WI38 (cell line): ENCODE measurements around the gene PDE4DIP.
"Not testable (repeated sequence)": the region's sequence is repeated elsewhere in the genome, so short reads cannot be mapped to it uniquely, and the experiment has no call there.

Source experiments
- H3K4me3 ChIP-seq: 2 replicates; pipeline ENCODE4 v1.5.1; 2011; ENCODE audit warnings: low read depth, mild to moderate bottlenecking, control low read depth, low read length

The PDE4DIP gene

GRCh38 chr1:148844220-148844619, at the start of gene PDE4DIP:
Gene PDE4DIP, plus strand, starts transcription at chr1:148844428. Its CDS starts 347 bp downstream, at chr1:148844775.
- 0 out of 2 replicates have a peak within 1 kb of the TSS, but pooled peaks have one; percentile 27 for H3K4me3 ChIP-seq

- H3K4me3 ChIP-seq = not testable (repeated sequence)
Measured at GRCh38 chr1:148808268-148808928, 35.8 kb upstream of the PDE4DIP start.

DNA sequence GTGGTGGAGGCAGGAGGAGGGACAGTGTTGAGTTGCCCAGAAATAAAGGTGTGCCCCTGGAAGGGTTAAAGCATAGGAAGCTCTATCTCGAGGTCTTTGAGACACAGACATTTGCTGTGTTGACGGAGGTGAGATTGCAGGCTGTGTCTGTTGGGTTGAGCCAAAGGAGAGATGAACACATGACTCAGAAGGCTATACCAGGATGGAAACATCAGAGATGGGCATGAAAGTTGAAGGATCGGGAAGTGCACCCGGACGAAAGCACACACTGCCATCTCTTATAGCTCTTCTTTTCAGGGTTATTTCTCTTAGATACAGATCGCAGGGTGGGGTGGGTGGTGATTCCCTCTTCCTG, 35.3 kb upstream of the PDE4DIP start:
- H3K4me3 ChIP-seq = not testable (repeated sequence)

DNA sequence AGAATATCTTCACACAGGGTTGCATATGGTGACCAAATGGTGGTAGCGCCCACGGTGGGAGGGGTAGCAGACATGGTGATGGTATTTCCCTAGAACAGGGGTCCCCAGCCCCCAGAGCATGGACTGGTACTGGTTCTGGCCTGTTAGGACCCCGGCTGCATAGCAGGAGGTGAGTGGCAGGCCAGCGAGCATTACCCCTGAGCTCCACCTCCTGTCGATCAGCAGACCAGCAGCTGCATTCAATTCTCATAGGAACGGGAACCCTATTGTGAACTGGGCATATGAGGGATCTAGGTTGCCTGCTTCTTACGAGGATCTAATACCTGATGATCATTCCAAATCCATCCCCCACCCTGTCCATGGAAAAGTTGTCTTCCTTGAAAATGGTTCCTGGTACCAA, 22.0 kb upstream of the PDE4DIP start:
- not testable (repeated sequence) for H3K4me3 ChIP-seq

DNA sequence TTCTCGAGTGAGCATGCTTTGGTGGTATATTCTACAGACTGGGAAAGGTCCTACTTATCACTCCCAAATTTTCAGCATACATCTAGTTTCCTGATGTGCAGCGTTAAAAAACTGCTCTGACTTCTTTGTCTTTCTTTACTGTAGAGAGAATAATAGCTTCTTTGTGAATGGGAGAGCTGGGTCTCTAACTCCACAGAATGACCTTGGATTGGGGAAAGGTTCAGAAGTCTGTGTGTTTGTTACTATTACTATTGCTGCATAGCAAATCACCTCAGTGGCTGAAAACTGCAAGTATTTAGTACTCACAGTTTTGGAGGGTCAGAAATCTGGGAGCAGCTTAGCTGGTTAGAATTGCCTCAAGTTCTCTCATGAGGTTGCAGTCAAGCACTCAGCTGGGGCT, 20.4 kb upstream of the PDE4DIP start:
- not testable (repeated sequence) for H3K4me3 ChIP-seq

DNA sequence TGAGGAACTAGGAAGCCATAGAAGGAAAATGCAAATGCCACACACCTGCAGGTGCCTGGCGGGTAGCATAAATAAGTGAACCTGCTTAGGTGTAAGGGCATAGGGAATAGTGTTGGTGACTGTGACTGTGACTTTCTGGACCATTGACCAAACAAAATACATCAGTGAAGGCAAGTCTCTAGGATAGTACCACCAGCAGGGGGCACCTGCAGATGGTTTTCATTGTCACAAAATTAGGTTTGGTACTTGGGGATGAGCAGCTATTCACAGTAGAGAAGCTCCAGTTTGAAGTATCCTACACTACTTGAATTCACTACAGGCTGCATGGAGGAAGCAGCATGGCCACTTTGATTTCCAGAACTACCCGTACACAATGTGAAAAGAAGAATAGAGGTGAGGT, 19.2 kb upstream of the PDE4DIP start:
- H3K4me3 ChIP-seq = not testable (repeated sequence)

DNA sequence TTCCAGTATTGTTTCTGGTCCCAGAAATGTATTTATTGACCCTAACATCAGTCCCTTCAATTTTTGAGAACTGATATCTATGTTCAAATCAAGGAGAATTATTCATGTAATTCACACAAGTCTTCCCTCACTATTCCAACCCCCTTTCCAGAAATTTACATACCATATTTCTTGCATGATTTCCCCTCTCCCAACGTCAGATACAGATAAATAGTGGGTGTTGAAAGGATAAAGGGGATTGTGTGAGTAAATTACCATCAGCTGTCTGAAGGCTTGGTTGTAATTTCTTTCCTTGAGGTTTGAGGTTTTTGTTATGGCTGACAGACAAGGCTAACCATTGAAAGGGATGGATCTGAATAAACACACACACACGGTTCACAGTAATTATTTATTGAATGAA, 15.7 kb upstream of the PDE4DIP start:
- not testable (repeated sequence) for H3K4me3 ChIP-seq

DNA sequence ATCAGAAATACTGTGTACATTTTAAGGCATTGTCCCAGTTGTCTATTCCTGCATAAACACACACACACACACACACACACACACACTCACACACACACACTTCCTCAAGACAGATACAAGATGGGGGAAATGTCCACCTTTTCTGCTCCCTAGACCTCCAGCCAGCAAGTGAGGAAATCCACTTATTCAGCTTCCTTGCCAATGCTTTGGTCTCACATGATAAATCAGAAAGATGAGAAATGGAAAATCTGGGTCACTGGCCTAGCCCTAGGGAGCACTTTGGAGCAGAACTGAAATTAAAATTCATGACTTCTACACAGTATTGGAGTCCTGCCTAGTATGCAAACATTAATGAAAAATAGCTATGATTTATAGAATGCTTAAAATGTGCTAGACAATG, 15.3 kb upstream of the PDE4DIP start:
- H3K4me3 ChIP-seq = not testable (repeated sequence)

GRCh38 chr1:148829365-148829764, 14.9 kb upstream of the PDE4DIP start:
- not testable (repeated sequence) for H3K4me3 ChIP-seq

- not testable (repeated sequence) for H3K4me3 ChIP-seq
Measured at GRCh38 chr1:148841262-148841661, 3.0 kb upstream of the PDE4DIP start.

GRCh38 chr1:148844651-148845050, 423 bp downstream of the PDE4DIP start:
- H3K4me3 ChIP-seq = not testable (repeated sequence)

GRCh38 chr1:148845068-148845467, 840 bp downstream of the PDE4DIP start:
- not testable (repeated sequence) for H3K4me3 ChIP-seq

GRCh38 chr1:148850347-148850746, 6.1 kb downstream of the PDE4DIP start:
- H3K4me3 ChIP-seq = not testable (repeated sequence)

DNA sequence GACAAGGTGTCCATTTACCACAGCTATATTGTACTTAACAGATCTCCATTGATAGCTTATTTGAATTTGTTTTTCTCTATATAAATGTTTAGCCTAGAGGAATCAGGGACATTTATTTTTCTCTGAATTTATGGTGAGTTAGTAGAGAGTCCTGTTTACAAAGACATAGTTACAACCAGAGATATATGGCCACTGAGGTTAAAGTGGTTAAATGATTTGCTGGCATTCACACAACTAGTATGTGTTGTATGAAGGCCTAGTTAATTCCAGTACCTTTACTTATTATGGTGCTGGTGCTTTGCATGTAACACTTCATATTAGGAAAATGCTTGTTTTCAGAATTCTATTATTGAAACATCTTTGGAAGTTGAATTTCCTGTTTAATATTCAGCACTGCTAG, 6.6 kb downstream of the PDE4DIP start:
- H3K4me3 ChIP-seq = not testable (repeated sequence)

GRCh38 chr1:148851684-148852083, 7.5 kb downstream of the PDE4DIP start:
- not testable (repeated sequence) for H3K4me3 ChIP-seq

- H3K4me3 ChIP-seq = not testable (repeated sequence)
Measured at GRCh38 chr1:148853363-148853762, 9.1 kb downstream of the PDE4DIP start.

- not testable (repeated sequence) for H3K4me3 ChIP-seq
Measured at GRCh38 chr1:148854063-148854462, 9.8 kb downstream of the PDE4DIP start.

- H3K4me3 ChIP-seq = not testable (repeated sequence)
Measured at GRCh38 chr1:148855367-148855766, 11.1 kb downstream of the PDE4DIP start.

DNA sequence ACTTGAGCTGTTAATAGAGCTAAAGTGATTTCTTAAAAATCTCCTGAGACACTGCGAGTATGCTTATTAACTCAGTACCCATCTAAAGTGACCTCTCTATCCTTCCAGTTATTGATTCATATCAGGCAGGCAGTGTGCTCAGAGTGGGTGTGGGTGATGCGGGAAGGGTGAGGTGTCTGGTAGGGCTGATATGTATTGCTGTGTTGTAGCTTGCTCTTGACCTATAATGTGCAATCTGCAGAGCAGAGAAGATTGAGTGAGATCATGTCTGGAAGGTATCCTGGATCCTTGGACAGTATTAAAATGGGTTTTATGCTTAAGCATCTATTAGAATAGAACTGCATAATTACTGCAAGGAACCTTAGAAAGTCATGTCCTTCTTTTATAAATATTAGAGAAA, 15.8 kb downstream of the PDE4DIP start:
- not testable (repeated sequence) for H3K4me3 ChIP-seq

DNA sequence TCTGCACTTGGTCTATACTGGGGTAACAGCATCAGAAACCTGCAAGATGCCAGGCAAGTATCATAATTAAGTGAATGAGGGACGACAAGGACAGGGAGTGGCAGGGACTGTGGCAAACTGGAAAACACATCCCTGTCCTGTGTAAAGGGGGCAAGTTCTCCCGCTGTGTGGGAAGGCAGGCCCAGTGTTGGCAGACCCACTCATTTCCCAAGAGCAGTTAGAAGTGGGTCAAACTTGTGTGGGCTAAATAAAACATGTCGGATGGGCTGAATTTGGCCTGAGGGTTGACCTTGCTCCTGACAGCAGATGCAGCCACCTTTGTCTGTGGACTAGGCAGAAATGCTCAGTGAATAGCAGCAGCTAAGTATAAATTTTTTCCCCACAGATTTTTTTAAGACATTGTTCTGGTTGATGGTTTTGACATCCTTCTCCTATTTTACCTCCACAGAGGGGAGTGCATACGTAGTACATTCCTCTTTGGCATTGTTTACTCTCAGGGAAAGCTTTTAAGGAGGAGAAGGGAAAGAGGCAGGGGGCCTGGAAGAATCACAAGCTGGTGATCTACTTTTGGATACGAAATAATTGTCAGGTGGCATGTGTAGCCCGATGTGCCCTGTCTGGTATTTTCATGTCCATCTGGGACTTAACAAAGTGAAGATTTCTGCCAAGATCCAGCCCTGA, 16.5 kb downstream of the PDE4DIP start:
- H3K4me3 ChIP-seq = not testable (repeated sequence)

DNA sequence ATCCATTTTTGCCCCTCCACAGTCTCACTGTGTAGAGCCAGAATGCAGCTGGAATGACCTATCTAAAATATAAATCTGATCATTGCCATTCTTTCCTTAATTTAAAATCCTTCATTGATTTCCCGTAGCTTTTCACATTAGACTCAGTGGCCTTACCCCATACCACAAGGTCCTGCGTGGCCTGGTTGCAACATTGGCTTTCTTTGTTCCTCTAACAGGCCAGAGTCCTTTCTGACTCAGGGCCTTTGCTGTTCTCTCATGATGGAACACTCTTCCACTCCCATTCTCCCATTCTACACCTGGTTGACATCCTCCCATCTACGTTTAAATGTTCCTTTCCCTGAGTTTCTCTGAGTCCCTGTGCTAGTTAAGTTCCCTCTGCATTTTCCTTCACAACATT, 18.4 kb downstream of the PDE4DIP start:
- H3K4me3 ChIP-seq = not testable (repeated sequence)

DNA sequence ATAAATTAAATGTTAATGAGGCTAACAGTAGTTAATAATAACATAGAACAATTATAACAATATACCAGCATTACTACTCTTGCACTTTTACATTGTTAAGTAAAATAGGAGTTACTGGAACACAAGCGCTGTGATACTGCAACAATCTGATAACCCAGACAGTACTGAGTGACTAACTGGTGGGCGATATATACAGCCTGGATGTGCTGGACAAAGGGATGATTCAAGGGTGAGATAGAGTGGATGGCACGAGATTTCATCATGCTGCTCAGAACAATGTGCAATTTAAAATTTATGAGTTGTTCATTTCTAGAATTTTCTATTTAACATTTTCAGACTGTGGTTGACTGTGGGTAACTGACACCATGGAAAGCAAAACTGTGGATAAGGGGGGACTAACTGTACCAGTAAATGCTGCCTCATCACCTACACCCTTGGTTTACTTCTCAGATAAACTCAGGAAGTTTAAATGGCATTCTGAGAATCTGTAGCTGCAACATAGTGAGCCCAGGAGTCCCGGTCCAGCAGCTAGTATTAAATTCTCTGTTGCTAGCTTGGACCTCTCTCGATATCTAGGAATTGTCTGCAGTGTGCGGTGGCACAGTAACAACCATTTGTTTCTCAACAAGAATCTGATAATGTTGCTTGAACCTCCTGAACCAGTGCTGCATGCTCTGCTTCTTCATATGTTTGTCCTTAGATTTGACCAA, 24.9 kb downstream of the PDE4DIP start:
- not testable (repeated sequence) for H3K4me3 ChIP-seq
